KMS-11 (cell line): ENCODE results near the gene FSTL5.

Source experiments
- H2AFZ ChIP-seq: fragments of 200-600 bp; sonication (generic); 2 replicates; pipeline ENCODE4 v1.6.1; 2016; ENCODE audit warnings: antibody characterized with exemption, mixed run types, low read depth
- H3K27ac ChIP-seq: fragments of 200-600 bp; sonication (generic); 2 replicates; pipeline ENCODE4 v1.6.1; 2016; ENCODE audit warnings: mild to moderate bottlenecking, mixed run types
- H3K27me3 ChIP-seq: fragments of 200-600 bp; sonication (generic); 2 replicates; pipeline ENCODE4 v1.6.1; 2017; ENCODE audit warnings: mild to moderate bottlenecking, low read depth, mixed run types, moderate library complexity; ENCODE audit not compliant: insufficient read depth
- H3K36me3 ChIP-seq: fragments of 200-600 bp; sonication (generic); 2 replicates; pipeline ENCODE4 v1.6.1; 2017; ENCODE audit warnings: mild to moderate bottlenecking, mixed run types; ENCODE audit not compliant: insufficient read depth
- H3K4me1 ChIP-seq: fragments of 200-600 bp; sonication (generic); 2 replicates; pipeline ENCODE4 v1.6.1; 2016; ENCODE audit warnings: mild to moderate bottlenecking, low read depth, mixed run types; ENCODE audit not compliant: poor library complexity, severe bottlenecking
- H3K4me2 ChIP-seq: fragments of 200-600 bp; sonication (generic); 2 replicates; pipeline ENCODE4 v1.7.0; 2016; ENCODE audit warnings: mild to moderate bottlenecking, mixed run types
- H3K4me3 ChIP-seq: fragments of 200-600 bp; sonication (generic); IDR thresholded peaks from 2 replicates; pipeline ENCODE4 v1.6.1; 2017; ENCODE audit warnings: low read depth, low read length, mixed read lengths; ENCODE audit not compliant: insufficient read depth
- H3K79me2 ChIP-seq: fragments of 200-600 bp; sonication (generic); 2 replicates; pipeline ENCODE4 v1.6.1; 2016; ENCODE audit warnings: low read depth, mixed run types; ENCODE audit not compliant: insufficient read depth
- H3K9ac ChIP-seq: fragments of 200-600 bp; sonication (generic); 2 replicates; pipeline ENCODE4 v1.6.1; 2016; ENCODE audit warnings: mild to moderate bottlenecking, mixed run types
- H4K20me1 ChIP-seq: fragments of 200-600 bp; sonication (generic); 2 replicates; pipeline ENCODE4 v1.6.1; 2016; ENCODE audit warnings: mild to moderate bottlenecking, mixed run types; ENCODE audit not compliant: insufficient read depth
- TF ChIP-seq, protein P1 (sequence below): fragments of 200-600 bp; sonication (generic); conservative IDR thresholded peaks from 2 replicates; pipeline ENCODE4 v1.6.1; 2017; ENCODE audit warnings: low read depth, mild to moderate bottlenecking, antibody characterized with exemption, low read length, moderate library complexity, mixed read lengths

Gene FSTL5

DNA sequence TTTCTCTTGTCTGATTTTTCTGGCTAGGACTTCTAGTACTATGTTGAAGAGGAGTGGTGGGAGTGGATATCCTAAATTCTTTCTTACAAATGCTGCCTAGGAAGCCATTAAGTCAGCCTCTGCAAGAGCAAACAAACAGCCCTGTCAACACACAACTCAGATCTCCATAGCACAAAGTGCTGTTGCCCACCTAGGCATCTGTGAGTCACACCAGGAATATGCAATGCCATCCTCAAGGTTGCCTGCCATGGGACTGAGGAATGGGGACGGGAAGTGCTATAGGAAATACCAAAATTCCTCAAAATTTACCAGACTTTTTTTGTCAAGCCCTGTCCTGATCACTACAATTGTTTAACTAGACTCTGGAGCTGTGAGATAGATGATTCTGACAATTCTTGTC is 466.9 kb downstream of the FSTL5 start:
- Histone ChIP-seq H3K4me2 (no peak overlapping the region), H2AFZ (no peak overlapping the region), H3K79me2 (no peaks in the 10 kb centered on the region), H3K36me3 (no peaks in the 10 kb centered on the region), H4K20me1 (no peaks in the 10 kb centered on the region), H3K27me3 (no peaks in the 10 kb centered on the region), H3K9ac (no peak overlapping the region), H3K27ac (no peak overlapping the region), H3K4me3 (no peak overlapping the region), H3K4me1 (no peaks in the 10 kb centered on the region)
- TF ChIP-seq, protein P1, sequence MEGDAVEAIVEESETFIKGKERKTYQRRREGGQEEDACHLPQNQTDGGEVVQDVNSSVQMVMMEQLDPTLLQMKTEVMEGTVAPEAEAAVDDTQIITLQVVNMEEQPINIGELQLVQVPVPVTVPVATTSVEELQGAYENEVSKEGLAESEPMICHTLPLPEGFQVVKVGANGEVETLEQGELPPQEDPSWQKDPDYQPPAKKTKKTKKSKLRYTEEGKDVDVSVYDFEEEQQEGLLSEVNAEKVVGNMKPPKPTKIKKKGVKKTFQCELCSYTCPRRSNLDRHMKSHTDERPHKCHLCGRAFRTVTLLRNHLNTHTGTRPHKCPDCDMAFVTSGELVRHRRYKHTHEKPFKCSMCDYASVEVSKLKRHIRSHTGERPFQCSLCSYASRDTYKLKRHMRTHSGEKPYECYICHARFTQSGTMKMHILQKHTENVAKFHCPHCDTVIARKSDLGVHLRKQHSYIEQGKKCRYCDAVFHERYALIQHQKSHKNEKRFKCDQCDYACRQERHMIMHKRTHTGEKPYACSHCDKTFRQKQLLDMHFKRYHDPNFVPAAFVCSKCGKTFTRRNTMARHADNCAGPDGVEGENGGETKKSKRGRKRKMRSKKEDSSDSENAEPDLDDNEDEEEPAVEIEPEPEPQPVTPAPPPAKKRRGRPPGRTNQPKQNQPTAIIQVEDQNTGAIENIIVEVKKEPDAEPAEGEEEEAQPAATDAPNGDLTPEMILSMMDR = no peak

DNA sequence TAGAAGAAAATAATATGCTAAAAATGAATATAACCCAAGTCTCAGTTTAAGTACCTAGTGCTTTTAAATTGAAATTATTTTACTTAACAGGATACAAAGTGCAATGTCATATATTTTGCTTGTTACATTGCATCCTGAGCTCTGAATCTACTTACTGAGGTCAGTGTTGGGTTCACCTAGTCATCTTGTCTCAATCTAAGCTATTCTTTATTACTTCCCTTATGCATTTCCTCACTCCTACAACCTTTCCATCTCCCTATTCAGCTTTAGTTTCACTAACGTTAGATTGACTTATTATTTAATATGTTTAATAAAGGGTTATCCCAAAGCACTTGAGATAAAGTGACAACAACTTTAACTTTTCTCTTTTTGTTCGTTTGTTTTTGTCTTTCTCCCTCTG is 483.7 kb downstream of the FSTL5 start:
- H3K4me3 ChIP-seq = no peak overlapping the region
- H3K4me2 ChIP-seq = no peak overlapping the region
- no peak overlapping the region for H3K9ac ChIP-seq
- H3K4me1 ChIP-seq = no peaks in the 10 kb centered on the region
- no peaks in the 10 kb centered on the region for H3K36me3 ChIP-seq
- H3K27ac ChIP-seq = no peak overlapping the region
- no peaks in the 10 kb centered on the region for H4K20me1 ChIP-seq
- H3K79me2 ChIP-seq = no peaks in the 10 kb centered on the region
- TF ChIP-seq, protein P1 = no peak
- no peak overlapping the region for H2AFZ ChIP-seq
- no peaks in the 10 kb centered on the region for H3K27me3 ChIP-seq

DNA sequence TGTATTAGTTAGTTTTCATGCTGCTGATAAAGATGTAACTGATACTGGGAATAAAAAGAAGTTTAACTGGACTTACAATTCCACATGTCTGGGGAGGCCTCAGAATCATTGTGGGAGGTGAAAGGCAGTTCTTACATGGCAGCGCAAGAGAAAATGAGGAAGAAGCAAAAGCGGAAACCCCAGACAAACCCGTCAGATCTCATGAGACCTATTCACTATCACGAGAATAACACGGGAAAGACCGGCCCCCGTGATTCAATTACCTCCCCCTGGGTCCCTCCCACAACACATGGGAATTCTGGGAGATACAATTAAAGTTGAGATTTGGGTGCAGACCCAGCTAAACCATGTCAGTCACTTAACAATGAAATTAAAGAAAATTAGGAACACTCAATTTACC is 499.1 kb downstream of the FSTL5 start:
- no peaks in the 10 kb centered on the region for H4K20me1 ChIP-seq
- no peak overlapping the region for H3K4me2 ChIP-seq
- H3K36me3 ChIP-seq = no peaks in the 10 kb centered on the region
- H2AFZ ChIP-seq = no peak overlapping the region
- no peaks in the 10 kb centered on the region for H3K4me1 ChIP-seq
- no peak overlapping the region for H3K9ac ChIP-seq
- no peaks in the 10 kb centered on the region for H3K79me2 ChIP-seq
- H3K4me3 ChIP-seq = no peak overlapping the region
- no peak overlapping the region for H3K27ac ChIP-seq
- TF ChIP-seq, protein P1 = no peak
- H3K27me3 ChIP-seq = no peaks in the 10 kb centered on the region

DNA sequence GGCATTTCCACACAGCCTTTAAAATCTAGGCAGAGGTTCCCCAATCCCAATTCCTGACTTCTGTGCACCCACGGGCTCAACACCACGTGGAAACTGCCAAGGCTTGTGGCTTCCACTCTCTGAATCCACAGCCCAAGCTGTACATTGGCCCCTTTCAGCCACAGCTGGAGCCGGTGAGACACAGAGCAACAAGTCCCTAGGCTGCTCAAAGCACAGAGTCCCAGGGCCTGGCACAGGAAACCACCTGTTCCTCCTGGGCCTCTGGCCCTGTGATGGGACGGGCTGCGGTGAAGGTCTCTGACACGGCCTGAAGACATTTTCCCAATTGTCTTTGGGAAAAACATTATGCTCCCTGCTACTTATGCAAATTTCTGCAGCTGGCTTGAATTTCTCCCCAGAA is 500.0 kb downstream of the FSTL5 start:
- Histone ChIP-seq H3K36me3 (no peaks in the 10 kb centered on the region), H3K9ac (no peak overlapping the region), H3K79me2 (no peaks in the 10 kb centered on the region), H3K4me2 (no peak overlapping the region), H4K20me1 (no peaks in the 10 kb centered on the region), H3K4me3 (no peak overlapping the region), H3K4me1 (no peaks in the 10 kb centered on the region), H3K27me3 (no peaks in the 10 kb centered on the region), H3K27ac (no peak overlapping the region), H2AFZ (no peak overlapping the region)
- TF ChIP-seq, protein P1 = no peak

DNA sequence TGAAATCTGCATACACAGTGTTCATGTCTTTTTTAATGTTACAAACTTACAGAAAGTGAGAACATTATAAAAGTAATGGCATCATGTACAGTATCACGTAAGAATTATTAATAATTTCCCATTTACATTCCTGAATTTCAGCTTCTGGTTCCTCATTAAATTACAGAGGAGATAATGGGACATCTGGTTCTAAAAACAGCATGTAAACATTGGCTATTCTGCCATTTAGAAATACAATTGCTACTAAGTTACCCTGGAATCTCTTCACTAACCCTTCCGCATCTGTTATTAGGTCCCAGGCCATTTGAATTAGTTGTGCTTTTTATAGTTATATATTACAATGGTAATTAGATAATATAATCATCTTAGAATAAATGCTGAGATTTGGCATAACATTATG is 505.1 kb downstream of the FSTL5 start:
- Histone ChIP-seq H4K20me1 (no peaks in the 10 kb centered on the region), H2AFZ (no peak overlapping the region), H3K79me2 (no peaks in the 10 kb centered on the region), H3K4me3 (no peak overlapping the region), H3K4me2 (no peak overlapping the region), H3K27me3 (no peaks in the 10 kb centered on the region), H3K9ac (no peak overlapping the region), H3K27ac (no peak overlapping the region), H3K36me3 (no peaks in the 10 kb centered on the region), H3K4me1 (peaks cover 4% of the 10 kb centered on the region)
- TF ChIP-seq, protein P1 = no peak
